Measurements from ENCODE around the gene ZNF697. TPM values are rescaled to one million over a fixed set of nuclear protein-coding genes. Genes with fewer than 3 reads are reported as not detected.

The ZNF697 gene
- total and polyA plus RNA-seq, 2 donors (not counting 1 experiment from before 2014, with no cell fraction given) = not detected

DNA sequence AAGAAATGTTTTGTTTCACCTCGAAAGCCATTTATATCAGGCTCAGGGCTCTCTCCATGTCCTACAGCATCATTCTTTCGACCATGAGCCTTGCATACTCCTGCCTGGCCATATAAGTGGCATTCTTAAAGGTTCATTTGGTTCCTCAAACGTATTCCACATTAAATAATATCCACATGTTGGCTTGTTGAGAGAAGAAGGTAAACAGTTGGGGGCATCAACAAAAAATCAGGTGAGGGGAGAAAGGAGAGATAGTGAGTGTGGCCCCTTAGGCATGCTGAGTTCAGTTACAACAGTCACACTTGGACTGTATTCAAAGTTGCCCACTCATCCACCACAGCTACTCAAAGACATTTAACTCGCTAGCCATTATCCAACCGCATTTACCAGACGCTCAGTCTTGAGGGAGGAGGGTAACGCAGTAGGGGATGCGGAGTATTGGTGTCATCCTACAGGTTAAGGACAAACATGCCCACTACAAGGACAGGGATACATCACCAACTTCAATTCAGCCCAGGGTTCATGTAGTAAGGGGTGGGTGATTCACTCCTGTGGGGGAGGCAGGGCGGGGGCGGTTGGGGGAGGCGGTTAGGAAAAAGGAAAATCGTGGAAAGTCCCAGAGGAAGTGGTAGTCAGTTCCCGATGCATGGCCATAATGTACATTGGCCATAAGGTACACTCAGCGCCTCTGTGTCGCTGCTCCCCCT lies 1.4 kb downstream of the ZNF697 start:
- Histone ChIP-seq H3K27me3 (replicated peaks in 1 of 4; ENCODE audit: control extremely low read depth in 1 of 4, control insufficient read depth in 3 of 4, insufficient read depth in 4 of 4, low read length in 3 of 4) (peaks cover 0 to 37% (median 29%) of the 10 kb centered on the region in 4 experiments), H3K4me3 (ENCODE audit: control extremely low read depth in 1 of 5, extremely low read depth in 1 of 5, insufficient read depth in 1 of 5, low read depth in 2 of 5, low read length in 4 of 5) (no peak overlapping the region), H3K9me3 (ENCODE audit: control extremely low read depth in 1 of 3, control insufficient read depth in 2 of 3, insufficient read depth in 1 of 3, low read length in 2 of 3) (peaks cover 0 to 12% (median 0%) of the 10 kb centered on the region in 3 donors), H3K9ac (ENCODE audit: low read length) (no peak overlapping the region), H3K27ac (ENCODE audit: low read length in 2 of 2) (no peak overlapping the region), H4K20me1 (ENCODE audit: control insufficient read depth, insufficient read depth, low read length, poor library complexity, severe bottlenecking) (no peaks in the 10 kb centered on the region), H3K4me1 (ENCODE audit: control insufficient read depth in 2 of 2, insufficient read depth in 2 of 2, low read length in 2 of 2) (peaks cover 6 to 11% of the 10 kb centered on the region in 2 donors), H3K36me3 (replicated peaks in 1 of 2; ENCODE audit: control extremely low read depth in 1 of 2, control insufficient read depth in 1 of 2, extremely low read depth in 1 of 2, insufficient read depth in 2 of 2, low read length in 1 of 2) (no peaks in the 10 kb centered on the region), H2AFZ (ENCODE audit: insufficient read depth, low read depth, low read length, poor library complexity, severe bottlenecking) (no peak overlapping the region), H3K4me2 (replicated peaks; ENCODE audit: low read depth, low read length, poor library complexity, severe bottlenecking) (no peak overlapping the region), H3K79me2 (ENCODE audit: control insufficient read depth, insufficient read depth, low read length) (no peaks in the 10 kb centered on the region)
- CTCF ChIA-PET = no interaction called here
- H3K4me3 Mint-ChIP-seq = peak overlapping the region; percentile 42
- TF ChIP-seq EZH2 (IDR thresholded peaks at IDR 0.05; ENCODE audit: borderline replicate concordance, insufficient read depth, low read depth, low read length, poor library complexity, severe bottlenecking) = no peak
- TF ChIP-seq, protein P1, sequence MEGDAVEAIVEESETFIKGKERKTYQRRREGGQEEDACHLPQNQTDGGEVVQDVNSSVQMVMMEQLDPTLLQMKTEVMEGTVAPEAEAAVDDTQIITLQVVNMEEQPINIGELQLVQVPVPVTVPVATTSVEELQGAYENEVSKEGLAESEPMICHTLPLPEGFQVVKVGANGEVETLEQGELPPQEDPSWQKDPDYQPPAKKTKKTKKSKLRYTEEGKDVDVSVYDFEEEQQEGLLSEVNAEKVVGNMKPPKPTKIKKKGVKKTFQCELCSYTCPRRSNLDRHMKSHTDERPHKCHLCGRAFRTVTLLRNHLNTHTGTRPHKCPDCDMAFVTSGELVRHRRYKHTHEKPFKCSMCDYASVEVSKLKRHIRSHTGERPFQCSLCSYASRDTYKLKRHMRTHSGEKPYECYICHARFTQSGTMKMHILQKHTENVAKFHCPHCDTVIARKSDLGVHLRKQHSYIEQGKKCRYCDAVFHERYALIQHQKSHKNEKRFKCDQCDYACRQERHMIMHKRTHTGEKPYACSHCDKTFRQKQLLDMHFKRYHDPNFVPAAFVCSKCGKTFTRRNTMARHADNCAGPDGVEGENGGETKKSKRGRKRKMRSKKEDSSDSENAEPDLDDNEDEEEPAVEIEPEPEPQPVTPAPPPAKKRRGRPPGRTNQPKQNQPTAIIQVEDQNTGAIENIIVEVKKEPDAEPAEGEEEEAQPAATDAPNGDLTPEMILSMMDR (IDR thresholded peaks at IDR 0.05) = no peak
- H3K27me3 Mint-ChIP-seq = peaks cover 68% of the 10 kb centered on the region
- peaks cover 13% of the 10 kb centered on the region for H3K4me1 Mint-ChIP-seq
- intact Hi-C loops (cut with micrococcal nuclease) = no loop called here
- no peak for DNase-seq
- no peaks in the 10 kb centered on the region for H3K9me3 Mint-ChIP-seq (ENCODE audit: insufficient read depth)
- POLR2A ChIA-PET = no interaction called here
- WGBS (ENCODE audit: insufficient coverage) = 39% methylated on average over 3 of the region's 15 CpGs
- ATAC-seq (ENCODE audit: low read depth) = no peak
- no peak overlapping the region for H3K27ac Mint-ChIP-seq

DNA sequence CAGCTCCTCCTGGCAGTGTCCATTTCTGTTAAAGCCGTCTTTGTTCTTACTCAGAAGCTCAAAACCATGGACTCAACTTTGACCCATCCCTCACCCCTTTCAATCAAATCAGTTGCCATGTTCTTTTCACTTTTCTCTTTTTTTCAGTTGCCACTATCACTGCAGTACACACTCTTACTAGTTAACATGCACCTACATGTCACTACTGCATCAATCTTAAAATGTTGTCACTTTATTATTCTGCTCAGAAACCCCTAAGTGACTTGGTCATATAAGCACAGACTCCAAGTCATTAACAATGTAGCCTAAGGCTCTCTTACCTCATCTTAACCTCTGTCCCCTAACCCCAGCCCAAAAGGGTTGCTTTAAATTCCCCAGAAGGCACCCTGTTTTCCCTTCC lies 9.0 kb downstream of the ZNF697 start:
- Histone ChIP-seq H3K27ac (ENCODE audit: low read length in 2 of 2) (no peak overlapping the region), H3K4me3 (ENCODE audit: control extremely low read depth in 1 of 5, extremely low read depth in 1 of 5, insufficient read depth in 1 of 5, low read depth in 2 of 5, low read length in 4 of 5) (no peak overlapping the region), H3K4me1 (ENCODE audit: control insufficient read depth in 2 of 2, insufficient read depth in 2 of 2, low read length in 2 of 2) (no peaks in the 10 kb centered on the region), H3K9ac (ENCODE audit: low read length) (no peak overlapping the region), H3K36me3 (replicated peaks in 1 of 2; ENCODE audit: control extremely low read depth in 1 of 2, control insufficient read depth in 1 of 2, extremely low read depth in 1 of 2, insufficient read depth in 2 of 2, low read length in 1 of 2) (no peaks in the 10 kb centered on the region), H2AFZ (ENCODE audit: insufficient read depth, low read depth, low read length, poor library complexity, severe bottlenecking) (no peak overlapping the region), H3K79me2 (ENCODE audit: control insufficient read depth, insufficient read depth, low read length) (no peaks in the 10 kb centered on the region), H3K27me3 (replicated peaks in 1 of 4; ENCODE audit: control extremely low read depth in 1 of 4, control insufficient read depth in 3 of 4, insufficient read depth in 4 of 4, low read length in 3 of 4) (peaks cover 0 to 7% (median 2%) of the 10 kb centered on the region in 4 experiments), H4K20me1 (ENCODE audit: control insufficient read depth, insufficient read depth, low read length, poor library complexity, severe bottlenecking) (no peaks in the 10 kb centered on the region), H3K4me2 (replicated peaks; ENCODE audit: low read depth, low read length, poor library complexity, severe bottlenecking) (no peak overlapping the region), H3K9me3 (ENCODE audit: control extremely low read depth in 1 of 3, control insufficient read depth in 2 of 3, insufficient read depth in 1 of 3, low read length in 2 of 3) (no peaks in the 10 kb centered on the region)
- WGBS (ENCODE audit: insufficient coverage) = 93% methylated on average over 1 of the region's 1 CpG
- no peak overlapping the region for H3K27ac Mint-ChIP-seq
- no peaks in the 10 kb centered on the region for H3K9me3 Mint-ChIP-seq (ENCODE audit: insufficient read depth)
- H3K4me3 Mint-ChIP-seq = no peak overlapping the region
- TF ChIP-seq, protein P1 (IDR thresholded peaks at IDR 0.05) = no peak
- peaks cover 31% of the 10 kb centered on the region for H3K27me3 Mint-ChIP-seq
- H3K4me1 Mint-ChIP-seq = no peaks in the 10 kb centered on the region
- intact Hi-C loops (cut with micrococcal nuclease) = no loop called here
- DNase-seq (no peak), ATAC-seq (ENCODE audit: low read depth) (no peak)
- ChIA-PET POLR2A (no interaction called here), CTCF (no interaction called here)

All from B cell (primary cell).